Amygdala (tissue), 56 donors: ENCODE measurements around the gene SPAG4.
A peak's percentile ranks its signal among the peaks of the same experiment; 100 is the strongest.

Experiments used
- DNase-seq, 56 donors: peaks; one replicate each; lab custom pipeline; 2025; lab: John Stamatoyannopoulos, UW

SPAG4 gene

GRCh38 chr20:35619196-35620095, 3.8 kb downstream of the SPAG4 start:
- peak in 32 of 56 donors; percentile 8 to 64 (median 36) for DNase-seq

GRCh38 chr20:35620818-35621559, 5.4 kb downstream of the SPAG4 start:
- no peak for DNase-seq

GRCh38 chr20:35621560-35621946, 5.9 kb downstream of the SPAG4 start:
- no peak for DNase-seq

GRCh38 chr20:35625584-35626385, 10.2 kb downstream of the SPAG4 start:
- DNase-seq: no peak

- no peak for DNase-seq
Observed at GRCh38 chr20:35626386-35627001, 10.9 kb downstream of the SPAG4 start.

- DNase-seq: no peak
Observed at GRCh38 chr20:35627121-35627520, 11.5 kb downstream of the SPAG4 start.

GRCh38 chr20:35629427-35630145, 14.0 kb downstream of the SPAG4 start:
- DNase-seq: no peak

- DNase-seq: no peak
Observed at GRCh38 chr20:35630636-35631035, 15.0 kb downstream of the SPAG4 start.

GRCh38 chr20:35632539-35633115, 17.0 kb downstream of the SPAG4 start:
- no peak for DNase-seq

GRCh38 chr20:35635652-35636051, 20.0 kb downstream of the SPAG4 start:
- no peak for DNase-seq

GRCh38 chr20:35636095-35636494, 20.5 kb downstream of the SPAG4 start:
- no peak for DNase-seq

- no peak for DNase-seq
Observed at GRCh38 chr20:35637276-35637675, 21.6 kb downstream of the SPAG4 start.

- no peak for DNase-seq
Observed at GRCh38 chr20:35638751-35639150, 23.1 kb downstream of the SPAG4 start.

GRCh38 chr20:35640724-35641123, 25.1 kb downstream of the SPAG4 start:
- DNase-seq: no peak

- DNase-seq: no peak
Observed at GRCh38 chr20:35641743-35642142, 26.1 kb downstream of the SPAG4 start.

GRCh38 chr20:35643045-35643444, 27.4 kb downstream of the SPAG4 start:
- no peak for DNase-seq

GRCh38 chr20:35644806-35645205, 29.2 kb downstream of the SPAG4 start:
- no peak for DNase-seq

GRCh38 chr20:35648836-35649235, 33.2 kb downstream of the SPAG4 start:
- DNase-seq: peak in 1 of 56 donors; percentile 12

GRCh38 chr20:35650632-35651031, 35.0 kb downstream of the SPAG4 start:
- DNase-seq: no peak
